Activated gamma-delta T cell (primary cell): ENCODE measurements around the gene PHF21A.

Experiments used
- DNase-seq: peaks from one replicate; lab custom pipeline; 2025; lab: John Stamatoyannopoulos, UW

The PHF21A gene

DNA sequence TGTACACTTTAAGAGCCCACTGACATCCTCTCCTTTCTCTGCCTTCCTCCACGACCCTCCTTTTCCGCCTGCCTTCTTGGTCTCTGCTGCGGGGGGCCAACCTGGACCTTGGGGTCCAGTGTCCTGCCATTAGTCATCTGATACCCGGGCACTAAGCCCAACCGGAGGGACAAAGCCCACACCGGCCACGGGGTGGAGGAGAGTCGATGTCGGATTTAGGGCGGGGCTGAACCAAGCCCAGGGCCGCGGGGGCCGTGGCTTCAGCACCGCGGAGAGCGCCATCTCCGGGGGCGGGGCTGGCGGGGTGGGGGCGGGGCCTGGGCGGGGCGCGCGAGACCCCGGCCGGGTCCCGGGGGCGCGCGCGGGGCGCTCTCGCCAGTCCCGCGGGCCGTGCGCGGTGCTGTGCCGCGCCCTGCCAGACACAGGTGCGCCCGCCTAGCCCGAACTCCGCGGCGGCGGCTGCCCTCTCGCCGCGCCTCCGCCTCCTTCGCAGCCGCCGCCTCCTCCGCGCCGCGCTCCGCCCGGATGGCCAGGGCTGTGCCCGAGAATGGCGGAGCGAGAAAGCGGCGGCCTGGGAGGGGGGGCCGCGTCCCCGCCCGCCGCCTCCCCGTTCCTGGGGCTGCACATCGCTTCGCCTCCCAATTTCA lies 235.9 kb downstream of the PHF21A start, which contains the start of gene MAPK8IP1:
MAPK8IP1 (plus strand) TSS at position 378 of the 647 bp plus-strand sequence; CDS start at position 548, 170 bp downstream.
- peak; percentile 34 for DNase-seq

DNA sequence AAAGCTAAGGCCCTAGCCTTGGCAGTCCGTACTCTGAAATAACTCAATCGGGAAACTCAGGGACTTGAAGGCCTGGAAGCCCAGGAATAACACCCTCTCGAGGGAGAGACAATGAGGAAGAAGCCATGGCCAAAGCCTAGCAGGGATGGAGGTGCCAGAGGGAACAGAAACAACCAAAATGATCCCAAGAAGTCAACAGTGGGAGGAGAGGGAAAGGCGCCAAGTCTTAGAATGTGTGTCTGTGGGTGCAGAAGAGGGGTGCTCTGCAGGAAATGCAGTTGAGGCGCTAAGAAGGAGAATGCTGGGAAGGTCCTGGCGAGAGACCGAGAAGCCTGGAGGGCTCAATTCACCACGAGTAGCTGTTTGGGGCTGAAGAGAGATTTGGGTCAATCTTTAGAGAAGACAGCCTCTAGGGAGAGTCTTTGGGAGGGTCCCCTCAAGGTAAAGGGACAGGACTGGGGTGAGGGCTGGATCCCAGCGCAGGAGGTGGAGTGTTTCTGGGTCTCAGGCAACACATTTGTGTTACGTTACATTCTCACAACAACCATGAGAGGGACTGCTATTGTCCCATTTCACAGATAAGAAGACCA lies 236.6 kb downstream of the PHF21A start:
- DNase-seq, result no peak
